GM23338 (cell line): ENCODE data around the gene SBK3. TPM values are rescaled to one million over a fixed set of nuclear protein-coding genes. Genes with fewer than 3 reads are reported as not detected.

Source experiments
- ATAC-seq: fragments of 200-7000 bp; cut with Tn5 transposase; 3 replicates; pipeline ENCODE4 v1.9.1; 2020
- DNase-seq: peaks from one replicate; pipeline ENCODE4 v3.0.0-alpha.2; 2015; ENCODE audit warnings: low spot score
- H2AFZ ChIP-seq: fragments of 200-600 bp; sonication (generic); 2 replicates; pipeline ENCODE4 v1.8.0; 2016; ENCODE audit warnings: antibody characterized with exemption, mild to moderate bottlenecking, moderate library complexity
- H3F3A ChIP-seq: fragments of 200-600 bp; sonication (generic); replicated peaks from 2 replicates; pipeline ENCODE4 v1.8.0; 2017; ENCODE audit warnings: antibody characterized with exemption, mixed run types, low read depth
- H3K27ac ChIP-seq: fragments of 200-600 bp; sonication (generic); 2 replicates; pipeline ENCODE4 v1.6.1; 2016; ENCODE audit warnings: low read depth
- H3K27me3 ChIP-seq: fragments of 200-600 bp; sonication (generic); 2 replicates; pipeline ENCODE4 v1.8.0; 2016; ENCODE audit warnings: mild to moderate bottlenecking, mixed run types, moderate library complexity; ENCODE audit not compliant: insufficient read depth
- H3K36me3 ChIP-seq: fragments of 200-600 bp; sonication (generic); 2 replicates; pipeline ENCODE4 v1.8.0; 2016; ENCODE audit warnings: mild to moderate bottlenecking; ENCODE audit not compliant: insufficient read depth
- H3K4me1 ChIP-seq: fragments of 200-600 bp; sonication (generic); 2 replicates; pipeline ENCODE4 v1.8.0; 2016; ENCODE audit warnings: mild to moderate bottlenecking, moderate library complexity; ENCODE audit not compliant: insufficient read depth
- H3K4me2 ChIP-seq: fragments of 200-600 bp; sonication (generic); 2 replicates; pipeline ENCODE4 v1.7.1; 2017; ENCODE audit warnings: mixed run types
- H3K4me3 ChIP-seq: fragments of 200-600 bp; sonication (generic); 2 replicates; pipeline ENCODE4 v1.6.1; 2016; ENCODE audit warnings: mixed run types
- H3K79me2 ChIP-seq: fragments of 200-600 bp; sonication (generic); replicated peaks from 2 replicates; pipeline ENCODE4 v1.8.0; 2017; ENCODE audit warnings: mild to moderate bottlenecking; ENCODE audit not compliant: insufficient read depth
- H3K9me2 ChIP-seq: fragments of 200-600 bp; sonication (generic); 2 replicates; pipeline ENCODE4 v1.8.0; 2017; ENCODE audit not compliant: insufficient read depth
- H4K20me1 ChIP-seq: fragments of 200-600 bp; sonication (generic); replicated peaks from 2 replicates; pipeline ENCODE4 v1.8.0; 2017; ENCODE audit warnings: mild to moderate bottlenecking; ENCODE audit not compliant: insufficient read depth
- H3K27ac Mint-ChIP-seq: 2 replicates; pipeline ENCODE4 v1.8.0; 2020; ENCODE audit warnings: inconsistent platforms, mild to moderate bottlenecking, moderate library complexity, mixed read lengths
- H3K27me3 Mint-ChIP-seq: 3 replicates; pipeline ENCODE4 v1.8.0; 2022; ENCODE audit warnings: low read depth, mild to moderate bottlenecking, moderate library complexity, mixed read lengths, inconsistent platforms; ENCODE audit not compliant: insufficient read depth, poor library complexity
- H3K36me3 Mint-ChIP-seq: 3 replicates; pipeline ENCODE4 v1.8.0; 2021; ENCODE audit warnings: low read depth, mild to moderate bottlenecking, inconsistent platforms, moderate library complexity, mixed read lengths
- H3K4me1 Mint-ChIP-seq: 3 replicates; pipeline ENCODE4 v1.8.0; 2020; ENCODE audit warnings: mild to moderate bottlenecking, inconsistent platforms, mixed read lengths
- H3K4me3 Mint-ChIP-seq: 3 replicates; pipeline ENCODE4 v1.8.0; 2021; ENCODE audit warnings: moderate library complexity, mild to moderate bottlenecking, inconsistent platforms, mixed read lengths
- H3K9me3 Mint-ChIP-seq: 3 replicates; pipeline ENCODE4 v1.8.0; 2020; ENCODE audit warnings: moderate library complexity, mild to moderate bottlenecking, inconsistent platforms, mixed read lengths
- CREB1 ChIP-seq: fragments of 250-450 bp; sonication (Bioruptor Pico); IDR thresholded peaks from 2 replicates; pipeline ENCODE4 v1.5.0; 2020; ENCODE audit warnings: low read depth, mild to moderate bottlenecking, moderate library complexity
- EZH2 ChIP-seq: fragments of 200-600 bp; sonication (generic); IDR thresholded peaks from one replicate; pipeline ENCODE4 v1.8.0; 2017; ENCODE audit warnings: antibody characterized with exemption, mild to moderate bottlenecking, low read depth; ENCODE audit not compliant: unreplicated experiment
- EZH2phosphoT487 ChIP-seq: fragments of 200-600 bp; sonication (generic); IDR thresholded peaks from one replicate; pipeline ENCODE4 v1.8.1; 2018; ENCODE audit warnings: antibody characterized with exemption; ENCODE audit not compliant: unreplicated experiment
- JUNB ChIP-seq: IDR thresholded peaks from one replicate; pipeline ENCODE4 v1.6.1; 2016; ENCODE audit warnings: antibody characterized with exemption; ENCODE audit not compliant: unreplicated experiment
- NANOG ChIP-seq: IDR thresholded peaks from 2 replicates; pipeline ENCODE4 v1.6.1; 2016; ENCODE audit warnings: antibody characterized with exemption, borderline replicate concordance
- ZNF331 ChIP-seq: fragments of 250-450 bp; sonication (Bioruptor Pico); IDR thresholded peaks from 2 replicates; pipeline ENCODE4 v1.5.0; 2020; ENCODE audit warnings: low read depth, mild to moderate bottlenecking, moderate library complexity
- polyA plus RNA-seq: library from polyadenylated mRNA; unstranded; fragments of >200 nt; fragmentation: Nextera tagmentation; extraction: Ambion mirVana; gene quantifications from 2 replicates; pipeline ENCODE4 v1.2.1, GENCODE V29; 2016
- total RNA-seq: library from RNA; depleted of rRNA; stranded (reverse); fragments of >200 nt; shearing (Covaris generic); gene quantifications from 2 replicates; pipeline ENCODE4 v1.2.3, GENCODE V29; 2014
- TF ChIP-seq, protein P1 (sequence below): IDR thresholded peaks from 2 replicates; pipeline ENCODE4 v1.6.1; 2016; ENCODE audit warnings: antibody characterized with exemption
- TF ChIP-seq, protein P2 (sequence below), 2 experiments: fragments of 200-600 bp in 1 of 2; sonication (generic) in 1 of 2; conservative IDR thresholded peaks; 2 replicates each; pipeline versions ENCODE4 v1.5.1 to v1.6.1; 2016 to 2017; ENCODE audit warnings: antibody characterized with exemption in 2 of 2, low read depth in 2 of 2, mild to moderate bottlenecking in 2 of 2, moderate library complexity in 1 of 2
- TF ChIP-seq, protein P3 (sequence below): IDR thresholded peaks from one replicate; pipeline ENCODE4 v1.6.1; 2018; ENCODE audit warnings: antibody characterized with exemption; ENCODE audit not compliant: unreplicated experiment
- TF ChIP-seq, protein P4 (sequence below): fragments of 250-450 bp; sonication (Bioruptor Pico); IDR thresholded peaks from 2 replicates; pipeline ENCODE4 v1.5.0; 2020; ENCODE audit warnings: mild to moderate bottlenecking, moderate library complexity

The SBK3 gene
- total and polyA plus RNA-seq, 2 experiments from 2014 or later, result 0.27 to 0.94 TPM

DNA sequence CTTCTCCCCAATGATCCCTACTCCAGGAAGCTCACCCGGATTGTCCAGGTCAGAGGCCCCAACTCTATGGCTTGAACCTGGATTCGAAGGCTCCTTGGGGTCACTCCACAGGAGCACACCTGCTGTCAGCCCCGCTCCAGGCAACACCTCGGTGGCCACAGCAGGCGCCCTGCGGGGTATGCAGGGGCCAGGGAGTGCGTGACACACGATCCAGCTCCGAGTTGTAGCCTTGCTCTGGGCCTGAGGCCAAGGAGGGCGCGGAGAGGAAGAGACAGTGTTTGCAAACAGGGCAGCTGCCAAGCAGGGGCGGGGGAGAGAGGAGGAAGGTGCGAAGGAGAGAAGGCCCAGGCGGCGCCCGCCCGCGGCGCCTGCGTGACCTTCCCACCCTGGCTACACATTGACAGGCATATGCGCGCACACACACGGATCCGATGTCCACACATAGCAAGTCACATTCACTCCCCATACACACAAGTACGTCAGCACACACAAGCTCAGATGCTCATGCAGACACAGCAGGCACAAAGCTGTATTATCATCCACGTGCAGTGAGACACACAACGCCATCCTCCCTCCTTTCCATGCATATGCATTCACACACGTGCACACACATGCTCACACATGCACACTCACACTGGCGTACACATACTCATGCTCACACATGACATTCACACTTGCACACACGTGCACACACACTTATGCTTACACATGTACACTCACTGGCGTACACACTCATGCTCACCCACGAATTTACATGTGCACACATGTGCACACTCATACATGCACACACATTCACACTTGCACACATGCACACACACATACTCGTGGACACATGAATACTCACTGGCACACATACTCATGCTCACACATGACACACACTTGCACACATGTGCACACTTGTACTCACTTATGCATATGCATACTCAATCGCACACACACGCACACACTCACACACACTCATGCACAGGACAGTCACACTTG is 18.8 kb downstream of the SBK3 start:
- TF ChIP-seq ZNF331 (CRISPR knock-in tag) (no peak), NANOG (no peak), CREB1 (no peak), EZH2 (no peak), JUNB (no peak), EZH2phosphoT487 (no peak)
- TF ChIP-seq, protein P1, sequence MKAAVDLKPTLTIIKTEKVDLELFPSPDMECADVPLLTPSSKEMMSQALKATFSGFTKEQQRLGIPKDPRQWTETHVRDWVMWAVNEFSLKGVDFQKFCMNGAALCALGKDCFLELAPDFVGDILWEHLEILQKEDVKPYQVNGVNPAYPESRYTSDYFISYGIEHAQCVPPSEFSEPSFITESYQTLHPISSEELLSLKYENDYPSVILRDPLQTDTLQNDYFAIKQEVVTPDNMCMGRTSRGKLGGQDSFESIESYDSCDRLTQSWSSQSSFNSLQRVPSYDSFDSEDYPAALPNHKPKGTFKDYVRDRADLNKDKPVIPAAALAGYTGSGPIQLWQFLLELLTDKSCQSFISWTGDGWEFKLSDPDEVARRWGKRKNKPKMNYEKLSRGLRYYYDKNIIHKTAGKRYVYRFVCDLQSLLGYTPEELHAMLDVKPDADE, result no peak
- TF ChIP-seq, protein P2, sequence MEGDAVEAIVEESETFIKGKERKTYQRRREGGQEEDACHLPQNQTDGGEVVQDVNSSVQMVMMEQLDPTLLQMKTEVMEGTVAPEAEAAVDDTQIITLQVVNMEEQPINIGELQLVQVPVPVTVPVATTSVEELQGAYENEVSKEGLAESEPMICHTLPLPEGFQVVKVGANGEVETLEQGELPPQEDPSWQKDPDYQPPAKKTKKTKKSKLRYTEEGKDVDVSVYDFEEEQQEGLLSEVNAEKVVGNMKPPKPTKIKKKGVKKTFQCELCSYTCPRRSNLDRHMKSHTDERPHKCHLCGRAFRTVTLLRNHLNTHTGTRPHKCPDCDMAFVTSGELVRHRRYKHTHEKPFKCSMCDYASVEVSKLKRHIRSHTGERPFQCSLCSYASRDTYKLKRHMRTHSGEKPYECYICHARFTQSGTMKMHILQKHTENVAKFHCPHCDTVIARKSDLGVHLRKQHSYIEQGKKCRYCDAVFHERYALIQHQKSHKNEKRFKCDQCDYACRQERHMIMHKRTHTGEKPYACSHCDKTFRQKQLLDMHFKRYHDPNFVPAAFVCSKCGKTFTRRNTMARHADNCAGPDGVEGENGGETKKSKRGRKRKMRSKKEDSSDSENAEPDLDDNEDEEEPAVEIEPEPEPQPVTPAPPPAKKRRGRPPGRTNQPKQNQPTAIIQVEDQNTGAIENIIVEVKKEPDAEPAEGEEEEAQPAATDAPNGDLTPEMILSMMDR (conservative IDR thresholded peaks at IDR 0.05; ENCODE audit: low read depth in 2 of 2), result no peak
- TF ChIP-seq, protein P3, sequence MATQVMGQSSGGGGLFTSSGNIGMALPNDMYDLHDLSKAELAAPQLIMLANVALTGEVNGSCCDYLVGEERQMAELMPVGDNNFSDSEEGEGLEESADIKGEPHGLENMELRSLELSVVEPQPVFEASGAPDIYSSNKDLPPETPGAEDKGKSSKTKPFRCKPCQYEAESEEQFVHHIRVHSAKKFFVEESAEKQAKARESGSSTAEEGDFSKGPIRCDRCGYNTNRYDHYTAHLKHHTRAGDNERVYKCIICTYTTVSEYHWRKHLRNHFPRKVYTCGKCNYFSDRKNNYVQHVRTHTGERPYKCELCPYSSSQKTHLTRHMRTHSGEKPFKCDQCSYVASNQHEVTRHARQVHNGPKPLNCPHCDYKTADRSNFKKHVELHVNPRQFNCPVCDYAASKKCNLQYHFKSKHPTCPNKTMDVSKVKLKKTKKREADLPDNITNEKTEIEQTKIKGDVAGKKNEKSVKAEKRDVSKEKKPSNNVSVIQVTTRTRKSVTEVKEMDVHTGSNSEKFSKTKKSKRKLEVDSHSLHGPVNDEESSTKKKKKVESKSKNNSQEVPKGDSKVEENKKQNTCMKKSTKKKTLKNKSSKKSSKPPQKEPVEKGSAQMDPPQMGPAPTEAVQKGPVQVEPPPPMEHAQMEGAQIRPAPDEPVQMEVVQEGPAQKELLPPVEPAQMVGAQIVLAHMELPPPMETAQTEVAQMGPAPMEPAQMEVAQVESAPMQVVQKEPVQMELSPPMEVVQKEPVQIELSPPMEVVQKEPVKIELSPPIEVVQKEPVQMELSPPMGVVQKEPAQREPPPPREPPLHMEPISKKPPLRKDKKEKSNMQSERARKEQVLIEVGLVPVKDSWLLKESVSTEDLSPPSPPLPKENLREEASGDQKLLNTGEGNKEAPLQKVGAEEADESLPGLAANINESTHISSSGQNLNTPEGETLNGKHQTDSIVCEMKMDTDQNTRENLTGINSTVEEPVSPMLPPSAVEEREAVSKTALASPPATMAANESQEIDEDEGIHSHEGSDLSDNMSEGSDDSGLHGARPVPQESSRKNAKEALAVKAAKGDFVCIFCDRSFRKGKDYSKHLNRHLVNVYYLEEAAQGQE, result no peak
- TF ChIP-seq, protein P4, sequence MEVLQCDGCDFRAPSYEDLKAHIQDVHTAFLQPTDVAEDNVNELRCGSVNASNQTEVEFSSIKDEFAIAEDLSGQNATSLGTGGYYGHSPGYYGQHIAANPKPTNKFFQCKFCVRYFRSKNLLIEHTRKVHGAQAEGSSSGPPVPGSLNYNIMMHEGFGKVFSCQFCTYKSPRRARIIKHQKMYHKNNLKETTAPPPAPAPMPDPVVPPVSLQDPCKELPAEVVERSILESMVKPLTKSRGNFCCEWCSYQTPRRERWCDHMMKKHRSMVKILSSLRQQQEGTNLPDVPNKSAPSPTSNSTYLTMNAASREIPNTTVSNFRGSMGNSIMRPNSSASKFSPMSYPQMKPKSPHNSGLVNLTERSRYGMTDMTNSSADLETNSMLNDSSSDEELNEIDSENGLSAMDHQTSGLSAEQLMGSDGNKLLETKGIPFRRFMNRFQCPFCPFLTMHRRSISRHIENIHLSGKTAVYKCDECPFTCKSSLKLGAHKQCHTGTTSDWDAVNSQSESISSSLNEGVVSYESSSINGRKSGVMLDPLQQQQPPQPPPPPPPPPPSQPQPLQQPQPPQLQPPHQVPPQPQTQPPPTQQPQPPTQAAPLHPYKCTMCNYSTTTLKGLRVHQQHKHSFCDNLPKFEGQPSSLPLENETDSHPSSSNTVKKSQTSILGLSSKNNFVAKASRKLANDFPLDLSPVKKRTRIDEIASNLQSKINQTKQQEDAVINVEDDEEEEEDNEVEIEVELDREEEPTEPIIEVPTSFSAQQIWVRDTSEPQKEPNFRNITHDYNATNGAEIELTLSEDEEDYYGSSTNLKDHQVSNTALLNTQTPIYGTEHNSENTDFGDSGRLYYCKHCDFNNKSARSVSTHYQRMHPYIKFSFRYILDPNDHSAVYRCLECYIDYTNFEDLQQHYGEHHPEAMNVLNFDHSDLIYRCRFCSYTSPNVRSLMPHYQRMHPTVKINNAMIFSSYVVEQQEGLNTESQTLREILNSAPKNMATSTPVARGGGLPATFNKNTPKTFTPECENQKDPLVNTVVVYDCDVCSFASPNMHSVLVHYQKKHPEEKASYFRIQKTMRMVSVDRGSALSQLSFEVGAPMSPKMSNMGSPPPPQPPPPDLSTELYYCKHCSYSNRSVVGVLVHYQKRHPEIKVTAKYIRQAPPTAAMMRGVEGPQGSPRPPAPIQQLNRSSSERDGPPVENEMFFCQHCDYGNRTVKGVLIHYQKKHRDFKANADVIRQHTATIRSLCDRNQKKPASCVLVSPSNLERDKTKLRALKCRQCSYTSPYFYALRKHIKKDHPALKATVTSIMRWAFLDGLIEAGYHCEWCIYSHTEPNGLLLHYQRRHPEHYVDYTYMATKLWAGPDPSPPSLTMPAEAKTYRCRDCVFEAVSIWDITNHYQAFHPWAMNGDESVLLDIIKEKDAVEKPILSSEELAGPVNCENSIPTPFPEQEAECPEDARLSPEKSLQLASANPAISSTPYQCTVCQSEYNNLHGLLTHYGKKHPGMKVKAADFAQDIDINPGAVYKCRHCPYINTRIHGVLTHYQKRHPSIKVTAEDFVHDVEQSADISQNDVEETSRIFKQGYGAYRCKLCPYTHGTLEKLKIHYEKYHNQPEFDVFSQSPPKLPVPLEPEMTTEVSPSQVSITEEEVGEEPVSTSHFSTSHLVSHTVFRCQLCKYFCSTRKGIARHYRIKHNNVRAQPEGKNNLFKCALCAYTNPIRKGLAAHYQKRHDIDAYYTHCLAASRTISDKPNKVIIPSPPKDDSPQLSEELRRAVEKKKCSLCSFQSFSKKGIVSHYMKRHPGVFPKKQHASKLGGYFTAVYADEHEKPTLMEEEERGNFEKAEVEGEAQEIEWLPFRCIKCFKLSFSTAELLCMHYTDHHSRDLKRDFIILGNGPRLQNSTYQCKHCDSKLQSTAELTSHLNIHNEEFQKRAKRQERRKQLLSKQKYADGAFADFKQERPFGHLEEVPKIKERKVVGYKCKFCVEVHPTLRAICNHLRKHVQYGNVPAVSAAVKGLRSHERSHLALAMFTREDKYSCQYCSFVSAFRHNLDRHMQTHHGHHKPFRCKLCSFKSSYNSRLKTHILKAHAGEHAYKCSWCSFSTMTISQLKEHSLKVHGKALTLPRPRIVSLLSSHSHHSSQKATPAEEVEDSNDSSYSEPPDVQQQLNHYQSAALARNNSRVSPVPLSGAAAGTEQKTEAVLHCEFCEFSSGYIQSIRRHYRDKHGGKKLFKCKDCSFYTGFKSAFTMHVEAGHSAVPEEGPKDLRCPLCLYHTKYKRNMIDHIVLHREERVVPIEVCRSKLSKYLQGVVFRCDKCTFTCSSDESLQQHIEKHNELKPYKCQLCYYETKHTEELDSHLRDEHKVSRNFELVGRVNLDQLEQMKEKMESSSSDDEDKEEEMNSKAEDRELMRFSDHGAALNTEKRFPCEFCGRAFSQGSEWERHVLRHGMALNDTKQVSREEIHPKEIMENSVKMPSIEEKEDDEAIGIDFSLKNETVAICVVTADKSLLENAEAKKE, result no peak
- H3K79me2 ChIP-seq, result no peaks in the 10 kb centered on the region
- H3K36me3 ChIP-seq, result no peaks in the 10 kb centered on the region
- H3K36me3 Mint-ChIP-seq, result no peaks in the 10 kb centered on the region
- no peak overlapping the region for H3K4me2 ChIP-seq
- no peaks in the 10 kb centered on the region for H3K4me1 ChIP-seq
- no peaks in the 10 kb centered on the region for H4K20me1 ChIP-seq
- no peak overlapping the region for H3K4me3 ChIP-seq
- ATAC-seq, result peak; percentile 61
- peaks cover 16% of the 10 kb centered on the region for H3F3A ChIP-seq
- H3K4me1 Mint-ChIP-seq, result peaks cover 3% of the 10 kb centered on the region
- no peaks in the 10 kb centered on the region for H3K9me3 Mint-ChIP-seq
- H3K9me2 ChIP-seq, result no peaks in the 10 kb centered on the region
- H3K27ac ChIP-seq, result no peak overlapping the region
- H3K27ac Mint-ChIP-seq, result no peak overlapping the region
- H2AFZ ChIP-seq, result peak overlapping the region; percentile 69; the same call in 1 of the 2 replicates
- H3K27me3 ChIP-seq, result no peaks in the 10 kb centered on the region
- H3K27me3 Mint-ChIP-seq, result peaks cover 3% of the 10 kb centered on the region
- no peak overlapping the region for H3K4me3 Mint-ChIP-seq
- peak; percentile 40 for DNase-seq
